HepG2 (cell line): Measurements from ENCODE around the gene PIGX.

Experiments used
- CTCF ChIP-seq: sonication (generic); formaldehyde crosslinking; IDR thresholded peaks from 2 replicates; pipeline ENCODE4 v1.5.0; 2020; ENCODE audit warnings: mild to moderate bottlenecking, missing genetic modification reagents, moderate library complexity
- DR1 ChIP-seq: sonication (generic); formaldehyde crosslinking; IDR thresholded peaks from 2 replicates; pipeline ENCODE4 v1.8.0; 2021; ENCODE audit warnings: mild to moderate bottlenecking, missing genetic modification reagents, inconsistent platforms
- FOXM1 ChIP-seq: sonication (generic); formaldehyde crosslinking; IDR thresholded peaks from 2 replicates; pipeline ENCODE4 v1.5.0; 2020; ENCODE audit warnings: missing genetic modification reagents
- FOXO4 ChIP-seq: sonication (generic); formaldehyde crosslinking; conservative IDR thresholded peaks from 2 replicates; pipeline ENCODE4 v1.8.1; 2023; ENCODE audit warnings: missing genetic modification reagents
- KDM3A ChIP-seq: IDR thresholded peaks from 2 replicates; pipeline ENCODE4 v1.6.1; 2018; ENCODE audit warnings: low read depth, missing compliant biosample characterization
- NFYB ChIP-seq: sonication (generic); formaldehyde crosslinking; IDR thresholded peaks from 2 replicates; pipeline ENCODE4 v1.4.0; 2020; ENCODE audit warnings: missing genetic modification reagents
- POLR2A ChIP-seq, 2 experiments: IDR thresholded peaks; 2 replicates each; pipeline ENCODE4 v1.6.1; 2011; ENCODE audit warnings: low read depth in 2 of 2, low read length in 2 of 2, mild to moderate bottlenecking in 1 of 2, moderate library complexity in 1 of 2; ENCODE audit not compliant: insufficient read depth in 1 of 2
- SALL2 ChIP-seq: sonication (generic); formaldehyde crosslinking; IDR thresholded peaks from 2 replicates; pipeline ENCODE4 v1.8.1; 2023; ENCODE audit warnings: mild to moderate bottlenecking, missing genetic modification reagents, inconsistent platforms
- ZBTB49 ChIP-seq: sonication (generic); formaldehyde crosslinking; IDR thresholded peaks from 2 replicates; pipeline ENCODE4 v1.4.0; 2020; ENCODE audit warnings: missing genetic modification reagents, borderline replicate concordance
- ZFY ChIP-seq: sonication (generic); formaldehyde crosslinking; IDR thresholded peaks from 2 replicates; pipeline ENCODE4 v1.4.0; 2020; ENCODE audit warnings: missing genetic modification reagents
- ZNF18 ChIP-seq: sonication (generic); formaldehyde crosslinking; IDR thresholded peaks from 2 replicates; pipeline ENCODE4 v1.8.0; 2022; ENCODE audit warnings: mild to moderate bottlenecking, missing genetic modification reagents; ENCODE audit not compliant: insufficient replicate concordance
- ZNF296 ChIP-seq: sonication (generic); formaldehyde crosslinking; conservative IDR thresholded peaks from 2 replicates; pipeline ENCODE4 v1.5.0; 2020; ENCODE audit warnings: mild to moderate bottlenecking, missing genetic modification reagents
- ZNF740 ChIP-seq: sonication (generic); formaldehyde crosslinking; IDR thresholded peaks from 2 replicates; pipeline ENCODE4 v1.4.0; 2020; ENCODE audit warnings: missing genetic modification reagents
- ZZZ3 ChIP-seq: sonication (generic); formaldehyde crosslinking; IDR thresholded peaks from 2 replicates; pipeline ENCODE4 v1.4.0; 2020; ENCODE audit warnings: missing genetic modification reagents, mild to moderate bottlenecking, borderline replicate concordance

- no peak for TF ChIP-seq POLR2A (IDR thresholded peaks at IDR 0.05; ENCODE audit: insufficient read depth in 1 of 2, low read depth in 2 of 2, low read length in 2 of 2)
- TF ChIP-seq SALL2 (CRISPR knock-in tag) = no peak
- no peak for TF ChIP-seq FOXO4
- no peak for TF ChIP-seq DR1 (CRISPR knock-in tag)
- no peak for TF ChIP-seq CTCF (CRISPR knock-in tag)
- no peak for TF ChIP-seq FOXM1 (CRISPR knock-in tag)
- no peak for TF ChIP-seq ZNF296 (CRISPR knock-in tag)
- no peak for TF ChIP-seq KDM3A
- no peak for TF ChIP-seq ZNF18 (CRISPR knock-in tag)
- TF ChIP-seq ZZZ3 = no peak
- no peak for TF ChIP-seq ZBTB49
- no peak for TF ChIP-seq NFYB (CRISPR knock-in tag)
- TF ChIP-seq ZFY (CRISPR knock-in tag) = no peak
- TF ChIP-seq ZNF740 (CRISPR knock-in tag) = no peak
Observed at GRCh38 chr3:196753201-196753600, 41.0 kb downstream of the PIGX start.
